ENCODE data around the gene FNIP2.

FNIP2 gene

DNA sequence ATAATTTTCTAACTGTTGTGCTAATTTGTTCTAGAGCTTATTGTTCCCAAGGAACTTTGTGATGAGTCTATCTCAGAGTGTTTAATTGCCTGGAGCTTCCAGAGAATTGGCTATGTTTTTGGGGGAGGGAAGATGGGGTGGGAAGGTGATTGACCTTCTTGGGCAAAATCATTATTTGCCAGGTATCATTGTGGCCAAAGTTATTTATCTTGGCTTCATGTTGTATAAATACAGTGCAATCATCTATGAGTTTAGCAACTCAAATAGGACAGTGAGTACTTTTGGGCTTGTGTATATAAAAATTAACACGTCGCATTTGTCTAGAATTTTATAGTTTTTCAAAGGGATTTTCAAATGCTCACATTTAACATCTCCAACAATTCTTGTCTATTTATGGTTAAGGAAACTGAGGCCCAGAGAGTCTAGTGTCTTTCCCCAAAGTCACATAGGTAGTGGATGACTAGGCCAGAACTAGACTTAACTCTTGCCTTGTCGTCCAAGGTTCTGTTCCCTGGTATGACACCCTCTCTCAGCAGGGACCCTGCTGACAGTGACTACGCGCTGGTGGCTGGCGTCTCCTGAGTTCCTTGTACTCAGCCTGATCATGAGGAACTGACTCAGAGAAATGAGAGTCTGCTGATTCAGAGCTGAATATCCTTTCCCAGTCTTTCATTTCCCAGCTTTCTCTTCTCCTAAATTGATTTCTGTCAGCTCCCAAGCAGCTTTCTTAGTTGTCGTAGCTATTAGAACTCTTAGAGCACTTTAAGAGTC is 27.7 kb downstream of the FNIP2 start:
- Histone ChIP-seq H3K4me1 (ENCODE audit: control insufficient read depth in 1 of 2, insufficient read depth in 1 of 2, low read depth in 1 of 2, low read length in 1 of 2) (no peaks in the 10 kb centered on the region), H3K27ac (no peak overlapping the region), H3K9me3 (no peaks in the 10 kb centered on the region), H3K4me3 (ENCODE audit: low read depth in 1 of 2, low read length in 1 of 2) (no peak overlapping the region), H3K36me3 (no peaks in the 10 kb centered on the region), H3K27me3 (no peaks in the 10 kb centered on the region)
- TF ChIP-seq, protein P1, sequence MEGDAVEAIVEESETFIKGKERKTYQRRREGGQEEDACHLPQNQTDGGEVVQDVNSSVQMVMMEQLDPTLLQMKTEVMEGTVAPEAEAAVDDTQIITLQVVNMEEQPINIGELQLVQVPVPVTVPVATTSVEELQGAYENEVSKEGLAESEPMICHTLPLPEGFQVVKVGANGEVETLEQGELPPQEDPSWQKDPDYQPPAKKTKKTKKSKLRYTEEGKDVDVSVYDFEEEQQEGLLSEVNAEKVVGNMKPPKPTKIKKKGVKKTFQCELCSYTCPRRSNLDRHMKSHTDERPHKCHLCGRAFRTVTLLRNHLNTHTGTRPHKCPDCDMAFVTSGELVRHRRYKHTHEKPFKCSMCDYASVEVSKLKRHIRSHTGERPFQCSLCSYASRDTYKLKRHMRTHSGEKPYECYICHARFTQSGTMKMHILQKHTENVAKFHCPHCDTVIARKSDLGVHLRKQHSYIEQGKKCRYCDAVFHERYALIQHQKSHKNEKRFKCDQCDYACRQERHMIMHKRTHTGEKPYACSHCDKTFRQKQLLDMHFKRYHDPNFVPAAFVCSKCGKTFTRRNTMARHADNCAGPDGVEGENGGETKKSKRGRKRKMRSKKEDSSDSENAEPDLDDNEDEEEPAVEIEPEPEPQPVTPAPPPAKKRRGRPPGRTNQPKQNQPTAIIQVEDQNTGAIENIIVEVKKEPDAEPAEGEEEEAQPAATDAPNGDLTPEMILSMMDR (IDR thresholded peaks at IDR 0.05): no peak

DNA sequence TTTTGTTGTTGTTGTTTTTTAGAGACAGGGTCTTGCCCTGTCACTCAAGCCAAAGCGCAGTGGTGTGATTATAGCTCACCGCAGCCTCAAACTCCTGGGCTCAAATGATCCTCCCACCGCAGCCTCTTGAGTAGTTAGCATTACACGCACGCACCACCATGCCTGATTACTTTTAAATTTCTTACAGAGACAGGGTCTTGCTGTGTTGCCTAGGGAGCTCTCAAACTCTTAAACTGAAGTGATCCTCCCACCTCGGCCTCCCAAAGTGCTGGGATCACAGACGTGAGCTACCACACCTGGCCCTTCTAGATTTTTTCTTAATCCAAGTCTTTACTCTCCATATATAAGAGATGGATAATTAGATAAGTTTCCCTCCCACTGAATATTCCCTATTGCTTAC is 29.2 kb downstream of the FNIP2 start:
- H3K27ac ChIP-seq: no peak overlapping the region
- no peaks in the 10 kb centered on the region for H3K9me3 ChIP-seq

DNA sequence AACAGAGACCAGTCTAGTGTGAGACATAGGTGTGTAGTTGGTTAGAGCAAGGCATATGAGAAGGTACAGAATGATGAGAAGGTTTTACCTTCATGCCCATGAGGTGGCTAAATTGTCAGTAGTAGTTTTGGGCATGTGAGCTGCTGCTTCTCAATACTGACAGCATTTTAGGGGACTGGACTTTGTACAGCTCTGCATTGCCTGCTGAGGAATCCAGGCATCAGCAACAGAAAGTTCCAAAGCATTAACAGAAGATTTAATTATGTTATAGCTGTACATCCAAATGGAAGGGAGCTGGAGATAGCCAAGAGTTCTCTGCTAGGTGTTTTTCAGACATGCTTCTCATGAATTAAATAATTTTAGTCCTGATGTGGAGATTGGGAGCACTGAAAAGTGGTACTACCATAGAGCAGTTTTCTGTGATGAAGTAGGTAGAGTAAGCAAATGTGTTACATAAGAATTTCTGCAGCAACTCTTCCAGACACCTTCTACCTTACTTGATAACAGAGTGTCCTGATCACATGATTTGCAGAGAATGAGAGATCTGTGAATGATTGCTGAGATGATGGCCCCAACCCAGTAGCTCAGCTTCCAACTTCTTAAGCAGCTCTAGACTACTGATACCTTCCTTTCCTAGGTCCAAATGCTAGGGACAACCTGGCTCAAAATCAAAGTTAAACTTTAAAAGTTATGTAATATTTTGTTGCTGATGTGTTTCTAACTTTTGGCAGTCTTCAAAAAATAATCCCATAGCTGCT is 30.4 kb downstream of the FNIP2 start:
- no peaks in the 10 kb centered on the region for H3K4me1 ChIP-seq (ENCODE audit: control insufficient read depth in 1 of 2, insufficient read depth in 1 of 2, low read depth in 1 of 2, low read length in 1 of 2)
- no peaks in the 10 kb centered on the region for H3K9me3 ChIP-seq
- H3K27ac ChIP-seq: no peak overlapping the region
- TF ChIP-seq, protein P1 (IDR thresholded peaks at IDR 0.05): no peak
- H3K4me3 ChIP-seq (ENCODE audit: low read depth in 1 of 2, low read length in 1 of 2): no peak overlapping the region
- no peaks in the 10 kb centered on the region for H3K36me3 ChIP-seq
- H3K27me3 ChIP-seq: no peaks in the 10 kb centered on the region

More for the DNA sequence above, 29.2 kb downstream of the FNIP2 start:
- TF ChIP-seq, protein P1 (IDR thresholded peaks at IDR 0.05): no peak
- Histone ChIP-seq H3K36me3 (no peaks in the 10 kb centered on the region), H3K4me1 (ENCODE audit: control insufficient read depth in 1 of 2, insufficient read depth in 1 of 2, low read depth in 1 of 2, low read length in 1 of 2) (no peaks in the 10 kb centered on the region), H3K27me3 (no peaks in the 10 kb centered on the region), H3K4me3 (ENCODE audit: low read depth in 1 of 2, low read length in 1 of 2) (no peak overlapping the region)

DNA sequence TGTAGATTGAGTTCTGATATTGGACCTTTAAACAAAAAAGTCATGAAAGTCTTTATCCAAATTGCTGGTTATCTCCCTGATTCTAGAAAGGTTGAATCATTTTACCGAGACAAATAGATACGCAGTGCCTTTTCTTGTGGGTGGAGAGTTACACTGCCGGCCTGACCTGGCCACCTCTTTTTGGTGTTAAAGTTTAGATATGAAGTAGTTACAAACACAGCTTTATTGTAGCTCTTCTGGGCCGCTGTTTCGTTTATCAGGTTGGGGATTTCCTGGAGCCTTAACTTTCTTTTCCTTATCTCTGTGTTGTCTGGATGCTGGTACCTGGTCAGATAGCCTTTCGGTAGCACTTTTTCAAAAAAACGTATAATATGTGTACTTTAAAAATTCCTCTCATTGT is 31.0 kb downstream of the FNIP2 start:
- no peaks in the 10 kb centered on the region for H3K27me3 ChIP-seq
- no peaks in the 10 kb centered on the region for H3K9me3 ChIP-seq
- H3K4me3 ChIP-seq (ENCODE audit: low read depth in 1 of 2, low read length in 1 of 2): no peak overlapping the region
- H3K27ac ChIP-seq: no peak overlapping the region
- no peaks in the 10 kb centered on the region for H3K36me3 ChIP-seq
- TF ChIP-seq, protein P1 (IDR thresholded peaks at IDR 0.05): no peak
- H3K4me1 ChIP-seq (ENCODE audit: control insufficient read depth in 1 of 2, insufficient read depth in 1 of 2, low read depth in 1 of 2, low read length in 1 of 2): no peaks in the 10 kb centered on the region

- no peak overlapping the region for H3K4me3 ChIP-seq (ENCODE audit: low read depth in 1 of 2, low read length in 1 of 2)
- H3K27ac ChIP-seq: no peak overlapping the region
- no peaks in the 10 kb centered on the region for H3K9me3 ChIP-seq
- no peaks in the 10 kb centered on the region for H3K36me3 ChIP-seq
- TF ChIP-seq, protein P1 (IDR thresholded peaks at IDR 0.05): no peak
- peaks cover 6 to 7% of the 10 kb centered on the region in 2 experiments for H3K4me1 ChIP-seq (ENCODE audit: control insufficient read depth in 1 of 2, insufficient read depth in 1 of 2, low read depth in 1 of 2, low read length in 1 of 2)
- H3K27me3 ChIP-seq: no peaks in the 10 kb centered on the region
These were observed 32.2 kb downstream of the FNIP2 start for GRCh38 chr4:158801066-158801465.

Data from neutrophil (primary cell).